ENCODE measurements around the gene EGLN2. TPM values are rescaled to one million over a fixed set of nuclear protein-coding genes. Genes with fewer than 3 reads are reported as not detected.

The EGLN2 gene
- total and polyA plus RNA-seq, 9 of the 15 experiments (the other 6 are each of a cell fraction or from before 2014, with no cell fraction given) = 9.6 to 114 (median 71.0) TPM

DNA sequence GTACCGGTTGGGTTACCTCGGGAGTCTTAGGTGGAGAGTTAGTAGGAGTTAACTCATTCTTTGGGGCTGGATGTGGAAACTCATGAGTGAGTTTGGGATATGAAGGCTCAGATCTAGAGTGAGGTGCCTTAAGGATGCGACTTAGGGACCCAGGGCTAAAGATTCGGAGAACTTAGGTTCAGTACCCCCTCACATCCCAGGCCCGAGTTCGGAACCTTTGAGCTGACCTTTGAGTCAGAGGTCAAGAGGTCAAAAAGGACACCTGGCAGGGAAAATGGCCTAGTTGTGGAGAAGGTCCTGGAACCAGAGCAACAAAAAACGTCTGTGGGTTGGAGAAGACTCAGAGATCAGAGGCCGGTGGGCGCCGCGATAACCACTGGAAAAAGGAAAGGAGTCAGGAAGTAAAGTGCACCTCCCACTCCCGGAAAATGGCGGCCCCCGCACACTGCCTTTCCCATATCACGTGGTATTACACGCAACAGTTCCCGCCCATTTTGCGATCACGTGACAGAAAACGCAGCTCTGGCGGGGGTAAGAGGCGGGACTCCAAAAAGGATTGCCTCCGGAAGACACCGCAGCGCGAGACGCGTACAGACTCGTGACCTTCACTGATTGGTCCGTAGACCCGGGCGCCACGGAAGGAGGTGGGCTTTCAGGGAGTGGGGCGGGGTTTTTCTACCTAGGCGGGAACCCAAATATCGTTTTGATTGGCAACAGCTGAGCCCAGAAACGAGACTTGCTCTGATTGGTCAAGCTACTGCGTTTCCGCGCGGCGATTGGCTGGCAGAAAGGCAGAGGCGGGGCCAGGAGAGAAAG, 48.7 kb upstream of the EGLN2 start, which contains the start of gene ACTMAP (continued):
- no peak for TF ChIP-seq ZFP36 (IDR thresholded peaks at IDR 0.05; ENCODE audit: low read depth, low read length, partially characterized antibody)
- TF ChIP-seq ETV1 (tag; conservative IDR thresholded peaks at IDR 0.05; ENCODE audit: low read depth) = peak; percentile 87
- no peak; the same call in 1 of the 2 replicates for TF ChIP-seq NCOA1 (IDR thresholded peaks at IDR 0.05; ENCODE audit: low read depth)
- peak; percentile 18 for TF ChIP-seq KDM5B (IDR thresholded peaks at IDR 0.05; ENCODE audit: insufficient replicate concordance, low read depth, low read length)
- no peak for TF ChIP-seq POLR2G (IDR thresholded peaks at IDR 0.05; ENCODE audit: low read depth, low read length)
- no peak for TF ChIP-seq WHSC1 (IDR thresholded peaks at IDR 0.05; ENCODE audit: low read length)
- TF ChIP-seq ZC3H4 (CRISPR knock-in tag; IDR thresholded peaks at IDR 0.05; ENCODE audit: borderline replicate concordance) = no peak
- no peak for TF ChIP-seq FOXA3 (CRISPR knock-in tag; conservative IDR thresholded peaks at IDR 0.05 in 1 of 2, IDR thresholded peaks at IDR 0.05 in 1 of 2)
- TF ChIP-seq XRCC4 (IDR thresholded peaks at IDR 0.05; ENCODE audit: extremely low read depth, insufficient read depth, insufficient read length) = no peak
- no peak for TF ChIP-seq STAT5B (CRISPR knock-in tag; IDR thresholded peaks at IDR 0.05)
- no peak for TF ChIP-seq ZNF143 (CRISPR knock-in tag; IDR thresholded peaks at IDR 0.05)
- no peak for TF ChIP-seq ZNF263 (CRISPR knock-in tag; IDR thresholded peaks at IDR 0.05; ENCODE audit: borderline replicate concordance)
- TF ChIP-seq RBM14 (IDR thresholded peaks at IDR 0.05; ENCODE audit: borderline replicate concordance, insufficient read depth, low read depth, low read length) = no peak
- TF ChIP-seq KLF13 (tag; IDR thresholded peaks at IDR 0.05; ENCODE audit: borderline replicate concordance, low read depth) = peak; percentile 54; the same call in 1 of the 2 replicates
- no peak for TF ChIP-seq MCM3 (IDR thresholded peaks at IDR 0.05)
- TF ChIP-seq, protein P1, sequence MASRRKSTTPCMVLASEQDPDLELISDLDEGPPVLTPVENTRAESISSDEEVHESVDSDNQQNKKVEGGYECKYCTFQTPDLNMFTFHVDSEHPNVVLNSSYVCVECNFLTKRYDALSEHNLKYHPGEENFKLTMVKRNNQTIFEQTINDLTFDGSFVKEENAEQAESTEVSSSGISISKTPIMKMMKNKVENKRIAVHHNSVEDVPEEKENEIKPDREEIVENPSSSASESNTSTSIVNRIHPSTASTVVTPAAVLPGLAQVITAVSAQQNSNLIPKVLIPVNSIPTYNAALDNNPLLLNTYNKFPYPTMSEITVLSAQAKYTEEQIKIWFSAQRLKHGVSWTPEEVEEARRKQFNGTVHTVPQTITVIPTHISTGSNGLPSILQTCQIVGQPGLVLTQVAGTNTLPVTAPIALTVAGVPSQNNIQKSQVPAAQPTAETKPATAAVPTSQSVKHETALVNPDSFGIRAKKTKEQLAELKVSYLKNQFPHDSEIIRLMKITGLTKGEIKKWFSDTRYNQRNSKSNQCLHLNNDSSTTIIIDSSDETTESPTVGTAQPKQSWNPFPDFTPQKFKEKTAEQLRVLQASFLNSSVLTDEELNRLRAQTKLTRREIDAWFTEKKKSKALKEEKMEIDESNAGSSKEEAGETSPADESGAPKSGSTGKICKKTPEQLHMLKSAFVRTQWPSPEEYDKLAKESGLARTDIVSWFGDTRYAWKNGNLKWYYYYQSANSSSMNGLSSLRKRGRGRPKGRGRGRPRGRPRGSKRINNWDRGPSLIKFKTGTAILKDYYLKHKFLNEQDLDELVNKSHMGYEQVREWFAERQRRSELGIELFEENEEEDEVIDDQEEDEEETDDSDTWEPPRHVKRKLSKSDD (conservative IDR thresholded peaks at IDR 0.05; ENCODE audit: low read length) = no peak; the same call in 1 of the 2 replicates
- TF ChIP-seq, protein P2, sequence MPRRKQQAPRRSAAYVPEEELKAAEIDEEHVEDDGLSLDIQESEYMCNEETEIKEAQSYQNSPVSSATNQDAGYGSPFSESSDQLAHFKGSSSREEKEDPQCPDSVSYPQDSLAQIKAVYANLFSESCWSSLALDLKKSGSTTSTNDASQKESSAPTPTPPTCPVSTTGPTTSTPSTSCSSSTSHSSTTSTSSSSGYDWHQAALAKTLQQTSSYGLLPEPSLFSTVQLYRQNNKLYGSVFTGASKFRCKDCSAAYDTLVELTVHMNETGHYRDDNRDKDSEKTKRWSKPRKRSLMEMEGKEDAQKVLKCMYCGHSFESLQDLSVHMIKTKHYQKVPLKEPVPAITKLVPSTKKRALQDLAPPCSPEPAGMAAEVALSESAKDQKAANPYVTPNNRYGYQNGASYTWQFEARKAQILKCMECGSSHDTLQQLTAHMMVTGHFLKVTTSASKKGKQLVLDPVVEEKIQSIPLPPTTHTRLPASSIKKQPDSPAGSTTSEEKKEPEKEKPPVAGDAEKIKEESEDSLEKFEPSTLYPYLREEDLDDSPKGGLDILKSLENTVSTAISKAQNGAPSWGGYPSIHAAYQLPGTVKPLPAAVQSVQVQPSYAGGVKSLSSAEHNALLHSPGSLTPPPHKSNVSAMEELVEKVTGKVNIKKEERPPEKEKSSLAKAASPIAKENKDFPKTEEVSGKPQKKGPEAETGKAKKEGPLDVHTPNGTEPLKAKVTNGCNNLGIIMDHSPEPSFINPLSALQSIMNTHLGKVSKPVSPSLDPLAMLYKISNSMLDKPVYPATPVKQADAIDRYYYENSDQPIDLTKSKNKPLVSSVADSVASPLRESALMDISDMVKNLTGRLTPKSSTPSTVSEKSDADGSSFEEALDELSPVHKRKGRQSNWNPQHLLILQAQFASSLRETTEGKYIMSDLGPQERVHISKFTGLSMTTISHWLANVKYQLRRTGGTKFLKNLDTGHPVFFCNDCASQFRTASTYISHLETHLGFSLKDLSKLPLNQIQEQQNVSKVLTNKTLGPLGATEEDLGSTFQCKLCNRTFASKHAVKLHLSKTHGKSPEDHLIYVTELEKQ (CRISPR knock-in tag; IDR thresholded peaks at IDR 0.05) = no peak
- TF ChIP-seq DDX20 (tag; IDR thresholded peaks at IDR 0.05; ENCODE audit: low read depth) = no peak
- no peak for TF ChIP-seq KDM1A (IDR thresholded peaks at IDR 0.05)
- TF ChIP-seq NBN (IDR thresholded peaks at IDR 0.05; ENCODE audit: low read depth) = peak; percentile 89
- no peak for TF ChIP-seq CBFB (CRISPR knock-in tag; IDR thresholded peaks at IDR 0.05)
- no peak for TF ChIP-seq ZNF165 (CRISPR knock-in tag; IDR thresholded peaks at IDR 0.05; ENCODE audit: borderline replicate concordance)
- TF ChIP-seq ZNF3 (CRISPR knock-in tag; IDR thresholded peaks at IDR 0.05) = no peak

Measured in K562 (cell line).